Spinal cord (tissue), 10 donors: ENCODE results near the gene CENPP. TPM values are rescaled to one million over a fixed set of nuclear protein-coding genes. Genes with fewer than 3 reads are reported as not detected.

ENCODE experiments used
- DNase-seq, 6 donors: peaks; one replicate each; pipeline versions ENCODE4 v3.0.0 to v3.0.0-alpha.2; 2013 to 2015; ENCODE audit warnings: low spot score in 6 of 6, low read depth in 4 of 6
- H3K27ac ChIP-seq: one replicate; pipeline ENCODE4 v1.5.1; 2013; ENCODE audit warnings: low read depth, low read length, control low read depth
- H3K27me3 ChIP-seq: one replicate; pipeline ENCODE4 v1.6.1; 2013; ENCODE audit warnings: low read length; ENCODE audit not compliant: control insufficient read depth, insufficient read depth
- H3K36me3 ChIP-seq: one replicate; pipeline ENCODE4 v1.6.1; 2013; ENCODE audit warnings: low read length; ENCODE audit not compliant: control insufficient read depth, insufficient read depth
- H3K4me1 ChIP-seq: one replicate; pipeline ENCODE4 v1.6.1; 2013; ENCODE audit warnings: low read length; ENCODE audit not compliant: control insufficient read depth, insufficient read depth
- H3K4me3 ChIP-seq: one replicate; pipeline ENCODE4 v1.5.1; 2013; ENCODE audit warnings: low read depth, low read length, control low read depth
- H3K9me3 ChIP-seq: one replicate; pipeline ENCODE4 v1.6.1; 2013; ENCODE audit warnings: low read length; ENCODE audit not compliant: control insufficient read depth, insufficient read depth
- WGBS: methylation state at CpG from one replicate; pipeline ENCODE4 v1.1.5; 2013; ENCODE audit warnings: missing lambda C conversion rate; ENCODE audit not compliant: insufficient coverage; 5-methylcytosine and 5-hydroxymethylcytosine counted together
- polyA plus RNA-seq, 2 donors: library from polyadenylated mRNA; unstranded; fragments of 120-200 nt; gene quantifications; one replicate each; pipeline ENCODE4 v1.2.1, GENCODE V29; 2013; ENCODE audit not compliant: insufficient read length in 2 of 2
- small RNA-seq: library from RNA; depleted of rRNA; stranded (forward); fragments of <200 nt; gene quantifications from one replicate; pipeline ENCODE3, GENCODE V24; 2014; ENCODE audit warnings: low replicate concordance
- total RNA-seq, 2 donors: library from RNA; depleted of rRNA in 1 of 2; stranded (reverse); fragments of 120-200 nt in 1 of 2; fragments of >200 nt in 1 of 2; gene quantifications; one replicate each; pipeline versions ENCODE4 v1.2.3 to v1.2.4, GENCODE V29; 2013 to 2014
- donor health status: healthy.

CENPP gene
- total and polyA plus RNA-seq, 4 donors: 5.4 to 15.5 (median 10.2) TPM

DNA sequence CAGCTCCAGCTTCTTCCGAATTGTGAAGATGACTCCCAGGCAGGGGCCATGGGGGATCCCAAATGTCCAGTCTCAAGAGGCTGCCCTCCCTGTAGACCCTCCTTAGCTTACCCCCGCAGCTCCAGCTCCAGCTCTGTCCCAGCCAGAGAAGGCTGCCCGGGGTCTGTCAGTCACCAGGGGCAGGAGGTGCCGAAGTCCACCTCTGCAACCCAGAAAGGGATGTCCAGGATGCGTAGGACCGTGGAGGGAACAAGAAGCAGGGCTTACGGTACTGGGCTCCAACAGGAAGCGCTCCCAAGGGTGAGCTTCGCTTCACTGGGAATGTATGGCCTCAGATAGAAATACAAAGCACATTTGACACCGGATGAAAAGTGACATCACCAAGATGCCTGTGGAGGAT lies 338.2 kb downstream of the CENPP start:
- Histone ChIP-seq H3K27me3 (no peaks in the 10 kb centered on the region), H3K4me1 (peaks cover 40% of the 10 kb centered on the region), H3K4me3 (no peak overlapping the region), H3K27ac (no peak overlapping the region), H3K36me3 (peaks cover 24% of the 10 kb centered on the region), H3K9me3 (no peaks in the 10 kb centered on the region)
- DNase-seq: no peak
- WGBS: 90% methylated on average over 10 of the region's 10 CpGs

DNA sequence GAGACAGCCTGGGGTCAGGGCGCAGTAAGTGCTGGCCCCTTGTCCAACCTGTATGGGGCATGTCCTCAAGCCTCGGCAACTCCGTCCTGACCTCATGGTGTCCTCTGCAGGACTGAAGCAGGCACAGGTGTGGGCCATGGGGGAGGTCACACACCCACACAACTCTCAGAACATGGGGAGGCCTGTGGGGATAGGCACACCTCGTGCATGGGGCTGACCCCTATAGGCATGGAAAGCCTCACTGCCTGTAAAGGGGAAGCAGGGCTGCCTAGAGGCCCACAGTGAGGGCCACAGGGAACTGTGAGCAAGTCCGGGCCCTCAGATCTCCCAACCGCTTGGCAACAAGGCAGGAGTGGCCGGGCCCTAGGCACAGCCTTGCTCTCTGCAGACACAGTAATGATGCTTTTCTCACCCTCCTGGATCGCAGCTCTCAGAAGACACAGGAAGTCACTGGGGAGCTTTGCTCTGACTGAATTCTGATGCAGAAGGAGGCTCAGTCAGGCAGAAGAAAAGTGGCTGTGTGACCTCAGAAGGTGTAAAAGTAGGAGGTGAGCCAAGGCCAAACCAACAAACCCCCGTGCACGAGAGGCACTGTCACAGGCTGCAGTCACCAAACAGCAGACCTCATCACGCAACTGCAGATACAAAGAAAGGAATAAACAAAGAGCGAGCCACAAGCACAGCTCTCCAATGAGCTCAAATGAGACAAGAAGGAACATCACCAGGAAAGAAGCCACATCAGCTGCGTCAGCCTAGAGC lies 338.8 kb downstream of the CENPP start:
- 74% methylated on average over 10 of the region's 13 CpGs for WGBS
- Histone ChIP-seq H3K4me3 (no peak overlapping the region), H3K27ac (no peak overlapping the region), H3K36me3 (peaks cover 24% of the 10 kb centered on the region), H3K4me1 (peaks cover 43% of the 10 kb centered on the region), H3K9me3 (no peaks in the 10 kb centered on the region), H3K27me3 (no peaks in the 10 kb centered on the region)
- DNase-seq: no peak

DNA sequence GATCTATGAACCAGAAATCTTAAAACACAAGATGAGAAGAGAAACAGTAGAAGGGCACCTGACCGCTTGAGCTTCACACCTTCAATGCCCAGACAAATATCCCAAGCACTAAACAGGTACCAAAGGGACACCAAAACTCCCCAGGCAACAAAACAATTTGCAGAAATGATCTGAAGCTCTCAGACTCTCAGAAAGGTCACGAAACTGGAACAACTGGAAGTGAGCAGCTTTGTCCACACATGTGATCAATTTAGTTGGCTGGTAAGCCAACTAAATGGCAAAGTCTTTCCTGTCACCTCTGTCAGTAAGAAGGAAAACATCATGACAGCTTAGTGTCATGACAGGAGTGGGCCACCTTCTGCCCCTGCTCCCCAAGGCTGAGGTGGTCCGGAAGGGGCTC lies 340.1 kb downstream of the CENPP start:
- Histone ChIP-seq H3K27me3 (no peaks in the 10 kb centered on the region), H3K36me3 (peaks cover 24% of the 10 kb centered on the region), H3K4me1 (peaks cover 36% of the 10 kb centered on the region), H3K27ac (no peak overlapping the region), H3K9me3 (no peaks in the 10 kb centered on the region), H3K4me3 (no peak overlapping the region)
- 87% methylated on average over 2 of the region's 3 CpGs for WGBS
- DNase-seq: no peak

DNA sequence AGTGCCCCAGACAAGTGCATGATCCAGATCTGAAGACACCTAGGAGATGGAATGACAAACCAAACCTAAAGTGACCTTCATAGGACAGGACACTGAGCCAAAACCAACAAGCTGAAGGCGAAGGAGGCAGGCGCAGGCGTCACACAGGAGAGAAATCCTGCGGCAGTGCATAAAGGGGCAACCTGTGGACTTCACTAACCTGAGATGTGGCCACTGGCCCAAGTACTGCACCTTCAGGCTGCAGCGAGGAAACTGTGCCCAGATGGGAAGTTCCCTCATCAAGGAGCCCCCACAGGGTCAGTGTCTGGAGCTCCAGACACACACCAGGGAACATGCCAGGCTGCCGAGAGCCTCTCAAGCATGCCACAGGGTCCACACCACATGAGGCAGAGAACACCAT lies 340.5 kb downstream of the CENPP start:
- no peak for DNase-seq
- Histone ChIP-seq H3K4me3 (no peak overlapping the region), H3K36me3 (peaks cover 24% of the 10 kb centered on the region), H3K27ac (no peak overlapping the region), H3K9me3 (no peaks in the 10 kb centered on the region), H3K27me3 (no peaks in the 10 kb centered on the region), H3K4me1 (peaks cover 36% of the 10 kb centered on the region)
- 95% methylated on average over 6 of the region's 6 CpGs for WGBS

DNA sequence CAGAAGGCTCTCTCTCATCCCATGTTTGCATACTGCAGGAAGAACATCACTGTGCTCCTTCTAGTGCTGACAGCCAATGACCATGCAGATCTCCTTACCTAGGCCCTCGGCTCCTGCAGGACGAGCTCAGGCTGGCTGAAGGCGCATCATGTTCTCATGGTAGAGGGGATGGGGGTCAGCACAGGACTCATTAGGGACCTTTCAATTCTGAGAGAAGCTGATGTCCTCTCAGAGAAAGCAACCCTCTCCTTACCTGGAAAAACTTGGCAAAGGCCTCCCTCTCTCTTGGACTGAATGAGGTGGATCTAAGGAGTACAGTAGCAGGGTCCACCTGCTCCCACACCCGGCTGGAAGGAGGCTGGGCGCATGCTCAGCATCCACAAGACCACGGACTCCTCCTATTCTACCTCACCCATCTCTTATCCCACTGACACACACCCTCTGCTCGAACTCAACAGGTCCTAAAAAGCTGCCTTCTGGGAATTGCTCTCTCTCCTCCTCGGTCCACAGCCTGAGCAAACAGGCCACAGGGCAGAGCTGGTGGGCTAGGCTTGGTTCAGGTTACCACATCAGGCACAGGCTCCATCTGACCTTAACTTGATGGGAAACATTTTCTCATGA lies 341.3 kb downstream of the CENPP start:
- WGBS: 97% methylated on average over 5 of the region's 8 CpGs
- Histone ChIP-seq H3K9me3 (no peaks in the 10 kb centered on the region), H3K36me3 (peaks cover 19% of the 10 kb centered on the region), H3K4me1 (peaks cover 35% of the 10 kb centered on the region), H3K27ac (no peak overlapping the region), H3K27me3 (no peaks in the 10 kb centered on the region), H3K4me3 (no peak overlapping the region)
- no peak for DNase-seq

DNA sequence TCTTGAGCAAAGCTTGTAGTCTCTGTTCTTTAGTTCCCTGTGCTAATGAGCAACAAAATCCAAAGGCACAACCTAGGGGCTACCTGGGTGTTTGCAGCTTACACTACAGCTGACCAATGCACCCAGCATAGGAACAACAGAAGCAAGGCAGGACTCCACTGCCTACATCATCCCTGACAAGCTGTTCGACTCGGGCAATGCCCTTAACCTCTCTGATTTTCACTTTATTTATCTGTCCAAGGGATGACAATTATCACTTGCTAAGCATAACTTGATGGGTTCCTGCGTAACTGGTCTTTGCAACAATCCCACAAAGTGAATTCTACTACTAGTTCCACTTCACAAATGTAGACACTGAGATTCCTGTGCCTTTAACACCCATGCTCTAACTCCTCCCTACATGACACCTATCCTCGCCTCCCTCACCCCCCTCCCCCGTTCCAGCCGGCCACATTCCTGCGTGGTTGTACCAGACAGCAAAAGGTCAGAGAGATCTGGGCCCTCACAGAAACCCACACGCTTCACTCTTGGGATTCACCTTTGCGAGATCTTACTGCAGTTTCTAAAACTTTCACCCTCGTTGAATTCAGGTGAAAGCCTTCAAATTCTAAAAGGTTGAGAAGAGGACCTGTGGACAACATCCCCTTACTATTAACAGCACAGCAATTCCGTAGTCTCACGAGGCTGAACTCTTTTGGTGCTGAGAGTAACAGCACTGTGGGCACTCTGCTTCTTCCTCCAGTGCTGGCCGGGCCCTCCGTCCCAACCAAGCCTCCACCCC lies 343.2 kb downstream of the CENPP start:
- Histone ChIP-seq H3K9me3 (no peaks in the 10 kb centered on the region), H3K36me3 (peaks cover 18% of the 10 kb centered on the region), H3K4me1 (peaks cover 33% of the 10 kb centered on the region), H3K27ac (no peak overlapping the region), H3K4me3 (peak overlapping the region; percentile 82), H3K27me3 (no peaks in the 10 kb centered on the region)
- DNase-seq: no peak
- 29% methylated on average over 14 of the region's 14 CpGs for WGBS

DNA sequence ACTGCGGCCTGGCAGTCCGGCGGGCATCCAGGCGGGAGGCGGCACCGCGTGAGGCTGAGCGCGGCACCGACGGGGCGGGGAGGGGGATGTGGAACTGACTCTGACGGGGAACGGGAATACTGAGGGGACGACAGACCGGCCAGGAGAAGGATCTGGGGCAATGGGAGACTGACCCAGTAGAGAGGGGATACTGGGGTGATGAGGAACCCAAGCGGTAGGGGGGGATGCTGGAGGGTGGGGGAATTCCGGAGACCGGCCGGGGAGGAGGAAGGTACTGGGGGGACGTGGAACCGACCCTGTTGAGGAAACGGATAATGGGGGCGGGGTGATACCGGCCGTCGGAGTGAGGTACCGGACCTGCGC lies 343.8 kb downstream of the CENPP start:
- H3K4me1 ChIP-seq: peaks cover 29% of the 10 kb centered on the region

More for the DNA sequence above, 343.8 kb downstream of the CENPP start:
- no peak for DNase-seq
- H3K4me3 ChIP-seq: peak overlapping the region; percentile 82
- no peaks in the 10 kb centered on the region for H3K27me3 ChIP-seq
- peaks cover 14% of the 10 kb centered on the region for H3K36me3 ChIP-seq
- WGBS: under 1% methylated on average over 29 of the region's 29 CpGs
- H3K9me3 ChIP-seq: no peaks in the 10 kb centered on the region
- peak overlapping the region; percentile 79 for H3K27ac ChIP-seq

Small RNA genes lying within 50 kb of the gene (small RNA-seq; reads per million reads assigned to genes)
- gene AL157827.1: not detected
- not detected for gene MIR3651
- gene MIR4670: not detected
- gene SNORA84: 0.22 reads per million, percentile 11 among the genes with 10 or more reads in this experiment

Other genes starting within 250 kb of the CENPP start
- gene SPTLC1, start 210.5 kb upstream of the CENPP start, total RNA-seq: 100 to 1,000 TPM in 1 of 2 donors, 10 to 100 TPM in 1; 83.2 to 126 TPM
- gene SPTLC1, start 210.5 kb upstream of the CENPP start, polyA plus RNA-seq: 10 to 100 TPM; 63.8 to 68.2 TPM
- gene IARS1, start 32.3 kb upstream of the CENPP start, total RNA-seq: 100 to 1,000 TPM; 115 to 229 TPM
- gene IARS1, start 32.3 kb upstream of the CENPP start, polyA plus RNA-seq: 10 to 100 TPM; 76.3 to 76.7 TPM
- gene NOL8, start 603 bp upstream of the CENPP start, total RNA-seq: 10 to 100 TPM; 20.3 to 29.0 TPM
- 10 to 100 TPM; 28.1 to 30.0 TPM for gene NOL8, start 603 bp upstream of the CENPP start, polyA plus RNA-seq
- gene OGN, start 78.6 kb downstream of the CENPP start, total RNA-seq: 1,000 to 10,000 TPM in 1 of 2 donors, 100 to 1,000 TPM in 1; 576 to 1,092 TPM
- gene OGN, start 78.6 kb downstream of the CENPP start, polyA plus RNA-seq: 100 to 1,000 TPM in 1 of 2 donors, 10 to 100 TPM in 1; 70.2 to 316 TPM
- gene OMD, start 98.5 kb downstream of the CENPP start, total RNA-seq: 100 to 1,000 TPM in 1 of 2 donors, 10 to 100 TPM in 1; 76.5 to 133 TPM
- 10 to 100 TPM in 1 of 2 donors, 1 to 10 TPM in 1; 1.4 to 21.7 TPM for gene OMD, start 98.5 kb downstream of the CENPP start, polyA plus RNA-seq
- gene ASPN, start 156.6 kb downstream of the CENPP start, total RNA-seq: 100 to 1,000 TPM; 118 to 142 TPM
- gene ASPN, start 156.6 kb downstream of the CENPP start, polyA plus RNA-seq: 10 to 100 TPM; 12.5 to 41.1 TPM
- 100 to 1,000 TPM in 1 of 2 donors, 10 to 100 TPM in 1; 63.9 to 102 TPM for gene ECM2, start 210.0 kb downstream of the CENPP start, total RNA-seq
- gene ECM2, start 210.0 kb downstream of the CENPP start, polyA plus RNA-seq: 10 to 100 TPM in 1 of 2 donors, 1 to 10 TPM in 1; 6.1 to 25.2 TPM